Large intestine (tissue), 3 donors: ENCODE measurements around the gene TMED1. TPM values are rescaled to one million over a fixed set of nuclear protein-coding genes. Genes with fewer than 3 reads are reported as not detected.

Experiments
- DNase-seq, 2 donors: peaks; one replicate each; pipeline versions ENCODE4 v3.0.0 to v3.0.0-alpha.2; 2013
- H3K27ac ChIP-seq: one replicate; pipeline ENCODE4 v1.5.1; 2013; ENCODE audit warnings: low read length
- H3K27me3 ChIP-seq: 2 replicates; pipeline ENCODE4 v1.6.1; 2013; ENCODE audit warnings: low read length; ENCODE audit not compliant: control insufficient read depth, insufficient read depth
- H3K36me3 ChIP-seq: 2 replicates; pipeline ENCODE4 v1.6.1; 2013; ENCODE audit warnings: low read length; ENCODE audit not compliant: control insufficient read depth, insufficient read depth
- H3K4me1 ChIP-seq: one replicate; pipeline ENCODE4 v1.6.1; 2013; ENCODE audit warnings: low read length; ENCODE audit not compliant: control insufficient read depth, insufficient read depth
- H3K4me3 ChIP-seq: one replicate; pipeline ENCODE4 v1.5.1; 2013; ENCODE audit warnings: low read length
- H3K9me3 ChIP-seq: one replicate; pipeline ENCODE4 v1.6.1; 2013; ENCODE audit warnings: mild to moderate bottlenecking, low read depth, low read length, moderate library complexity; ENCODE audit not compliant: control insufficient read depth
- WGBS: methylation state at CpG from one replicate; pipeline ENCODE4 v1.1.5; 2013; ENCODE audit warnings: low lambda C conversion rate; ENCODE audit not compliant: insufficient coverage; 5-methylcytosine and 5-hydroxymethylcytosine counted together
- polyA plus RNA-seq: library from polyadenylated mRNA; unstranded; fragments of 120-200 nt; gene quantifications from one replicate; pipeline ENCODE4 v1.2.1, GENCODE V29; 2013

TMED1 gene
- polyA plus RNA-seq, 1 donor, result 29.3 TPM

- Histone ChIP-seq H3K4me1 (peaks cover 9% of the 10 kb centered on the region), H3K36me3 (peaks cover 52% of the 10 kb centered on the region), H3K4me3 (no peak overlapping the region), H3K9me3 (peaks cover 6% of the 10 kb centered on the region), H3K27me3 (no peaks in the 10 kb centered on the region), H3K27ac (no peak overlapping the region)
- DNase-seq, result no peak
- WGBS, result no CpG with 5 or more reads among the region's 20 CpGs
Observed at GRCh38 chr19:10832939-10833296, 3.1 kb downstream of the TMED1 start.

- H3K27ac ChIP-seq, result no peak overlapping the region
- peaks cover 52% of the 10 kb centered on the region for H3K36me3 ChIP-seq
- WGBS, result no CpG with 5 or more reads among the region's 28 CpGs
- peaks cover 9% of the 10 kb centered on the region for H3K4me1 ChIP-seq
- no peaks in the 10 kb centered on the region for H3K27me3 ChIP-seq
- peak in 1 of 2 donors; percentile 1 for DNase-seq
- H3K9me3 ChIP-seq, result peaks cover 6% of the 10 kb centered on the region
- no peak overlapping the region for H3K4me3 ChIP-seq
Observed at GRCh38 chr19:10831987-10832938, 3.7 kb downstream of the TMED1 start.

- no peak overlapping the region for H3K4me3 ChIP-seq
- WGBS, result no CpG with 5 or more reads among the region's 33 CpGs
- H3K9me3 ChIP-seq, result no peaks in the 10 kb centered on the region
- H3K27me3 ChIP-seq, result no peaks in the 10 kb centered on the region
- H3K36me3 ChIP-seq, result peaks cover 60% of the 10 kb centered on the region
- DNase-seq, result no peak
- peaks cover under 1% of the 10 kb centered on the region for H3K4me1 ChIP-seq
- H3K27ac ChIP-seq, result no peak overlapping the region
Observed at GRCh38 chr19:10830931-10831779, 4.9 kb downstream of the TMED1 start.

GRCh38 chr19:10830370-10830769 is 5.6 kb downstream of the TMED1 start:
- H3K36me3 ChIP-seq, result peaks cover 67% of the 10 kb centered on the region
- H3K27me3 ChIP-seq, result no peaks in the 10 kb centered on the region
- WGBS, result no CpG with 5 or more reads among the region's 7 CpGs
- H3K27ac ChIP-seq, result no peak overlapping the region
- H3K4me3 ChIP-seq, result no peak overlapping the region
- no peaks in the 10 kb centered on the region for H3K4me1 ChIP-seq
- H3K9me3 ChIP-seq, result no peaks in the 10 kb centered on the region
- DNase-seq, result no peak

GRCh38 chr19:10829967-10830366 is 6.0 kb downstream of the TMED1 start:
- Histone ChIP-seq H3K27me3 (no peaks in the 10 kb centered on the region), H3K36me3 (peaks cover 71% of the 10 kb centered on the region), H3K9me3 (no peaks in the 10 kb centered on the region), H3K4me3 (no peak overlapping the region), H3K27ac (no peak overlapping the region), H3K4me1 (no peaks in the 10 kb centered on the region)
- no CpG with 5 or more reads among the region's 16 CpGs for WGBS
- no peak for DNase-seq

GRCh38 chr19:10828981-10829821 is 6.8 kb downstream of the TMED1 start:
- Histone ChIP-seq H3K4me3 (no peak overlapping the region), H3K27me3 (no peaks in the 10 kb centered on the region), H3K4me1 (no peaks in the 10 kb centered on the region), H3K9me3 (no peaks in the 10 kb centered on the region), H3K27ac (no peak overlapping the region), H3K36me3 (peaks cover 78% of the 10 kb centered on the region)
- peak in 1 of 2 donors; percentile 1 for DNase-seq
- no CpG with 5 or more reads among the region's 26 CpGs for WGBS

- H3K27ac ChIP-seq, result no peak overlapping the region
- no peaks in the 10 kb centered on the region for H3K9me3 ChIP-seq
- H3K4me3 ChIP-seq, result no peak overlapping the region
- H3K36me3 ChIP-seq, result peaks cover 68% of the 10 kb centered on the region
- no peak for DNase-seq
- WGBS, result 80% methylated on average over 1 of the region's 6 CpGs
- no peaks in the 10 kb centered on the region for H3K4me1 ChIP-seq
- H3K27me3 ChIP-seq, result no peaks in the 10 kb centered on the region
Observed at GRCh38 chr19:10826846-10827245, 9.2 kb downstream of the TMED1 start.

GRCh38 chr19:10826231-10826630 is 9.8 kb downstream of the TMED1 start:
- Histone ChIP-seq H3K4me1 (no peaks in the 10 kb centered on the region), H3K4me3 (no peak overlapping the region), H3K27me3 (no peaks in the 10 kb centered on the region), H3K27ac (no peak overlapping the region), H3K9me3 (no peaks in the 10 kb centered on the region), H3K36me3 (peaks cover 69% of the 10 kb centered on the region)
- no CpG with 5 or more reads among the region's 7 CpGs for WGBS
- DNase-seq, result no peak

GRCh38 chr19:10823690-10824089 is 12.3 kb downstream of the TMED1 start:
- H3K27me3 ChIP-seq, result no peaks in the 10 kb centered on the region
- no peaks in the 10 kb centered on the region for H3K4me1 ChIP-seq
- H3K4me3 ChIP-seq, result no peak overlapping the region
- H3K9me3 ChIP-seq, result no peaks in the 10 kb centered on the region
- H3K27ac ChIP-seq, result no peak overlapping the region
- no peak for DNase-seq
- H3K36me3 ChIP-seq, result peaks cover 66% of the 10 kb centered on the region
- WGBS, result no CpG with 5 or more reads among the region's 12 CpGs

- no peaks in the 10 kb centered on the region for H3K4me1 ChIP-seq
- peaks cover 77% of the 10 kb centered on the region for H3K36me3 ChIP-seq
- no CpG with 5 or more reads among the region's 7 CpGs for WGBS
- DNase-seq, result no peak
- no peak overlapping the region for H3K4me3 ChIP-seq
- no peaks in the 10 kb centered on the region for H3K9me3 ChIP-seq
- H3K27me3 ChIP-seq, result no peaks in the 10 kb centered on the region
- no peak overlapping the region for H3K27ac ChIP-seq
Observed at GRCh38 chr19:10820173-10820572, 15.8 kb downstream of the TMED1 start.
